ENCODE data around the gene CLEC4M.

Gene CLEC4M

DNA sequence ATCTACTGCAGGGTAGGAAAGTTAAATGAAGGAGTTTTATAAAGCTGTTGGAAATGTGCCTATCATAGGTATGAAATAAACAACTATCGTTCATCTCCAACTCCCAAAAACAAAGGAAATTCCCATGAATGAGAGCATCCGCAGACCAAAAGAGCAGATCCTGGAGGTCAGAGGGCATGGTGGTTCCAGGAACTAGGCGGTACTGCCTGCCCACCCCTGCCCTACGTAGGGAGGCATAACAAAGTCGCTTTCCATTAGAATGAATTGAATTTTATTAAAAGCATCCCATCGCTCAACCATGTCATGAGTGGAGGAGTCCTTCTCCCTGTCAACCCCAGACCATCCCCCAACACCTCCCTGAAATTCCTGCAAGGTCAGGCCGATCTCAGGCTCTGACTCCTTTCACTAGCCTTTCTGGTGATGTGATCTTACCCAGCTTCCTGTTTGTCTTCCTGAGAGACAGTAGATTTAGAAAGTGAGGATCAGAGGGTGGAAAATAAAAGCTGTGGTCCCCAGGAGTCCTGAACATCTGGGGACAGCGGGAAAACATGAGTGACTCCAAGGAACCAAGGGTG is at the start of gene CLEC4M:
Gene CLEC4M, plus strand, starts transcription at position 525 of the 575 bp plus-strand sequence. Its CDS starts 24 bp downstream, at position 549.
- no peak for DNase-seq

DNA sequence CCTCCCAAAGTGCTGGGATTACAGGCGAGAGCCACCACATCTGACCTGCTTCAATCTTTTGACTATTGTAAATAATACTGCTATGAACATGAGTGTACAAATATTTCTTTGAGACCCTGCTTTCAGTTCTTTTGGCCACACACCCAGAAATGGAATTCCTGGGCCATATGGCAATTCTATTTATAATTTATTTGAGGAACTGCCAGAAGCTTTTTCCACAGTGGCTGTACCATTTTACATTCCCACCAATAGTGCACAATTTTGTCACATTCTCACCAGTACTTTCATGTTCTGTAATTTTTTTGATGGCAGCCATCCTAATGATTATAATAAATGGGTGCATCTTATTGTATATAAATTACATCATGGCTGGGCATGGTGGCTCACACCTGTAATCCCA is 47.4 kb upstream of the CLEC4M start:
- DNase-seq = no peak

DNA sequence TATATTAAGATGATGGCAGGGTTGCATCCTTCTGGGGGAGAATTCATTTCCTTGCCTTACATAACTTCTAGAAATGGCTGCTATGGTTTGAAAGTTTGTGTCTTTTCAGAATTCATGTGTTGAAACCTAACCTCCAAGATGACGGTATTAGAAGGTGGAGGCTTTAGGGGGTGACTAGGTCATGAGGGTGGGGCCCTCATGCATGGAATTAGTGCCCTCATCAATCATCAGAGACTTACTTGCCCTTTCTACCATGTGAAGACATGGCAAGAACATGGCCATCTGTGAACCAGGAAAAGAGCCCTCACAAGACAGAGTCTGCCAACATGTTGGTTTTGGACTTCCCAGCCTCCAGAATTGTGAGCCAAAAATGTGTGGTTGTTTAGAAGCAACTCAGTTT is 46.3 kb upstream of the CLEC4M start:
- DNase-seq = no peak

DNA sequence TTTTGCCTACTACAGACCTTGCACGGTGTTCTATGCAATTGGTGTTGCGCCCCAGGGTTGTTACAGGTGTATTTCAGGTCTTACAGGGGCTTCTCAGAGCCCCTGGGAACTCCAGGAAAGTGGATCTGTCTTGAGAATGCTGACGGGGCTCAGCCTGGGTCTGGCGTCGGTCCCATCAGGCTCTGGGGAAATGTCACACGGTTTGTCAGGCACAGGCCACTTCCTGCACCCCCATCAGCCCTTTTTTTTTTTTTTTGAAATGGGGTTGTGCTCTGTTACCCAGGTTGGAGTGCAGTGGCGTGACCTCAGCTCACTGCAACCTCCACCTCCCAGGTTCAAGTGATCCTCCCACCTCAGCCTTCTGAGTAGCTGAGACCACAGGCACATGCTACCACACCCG is 44.4 kb upstream of the CLEC4M start:
- no peak for DNase-seq

DNA sequence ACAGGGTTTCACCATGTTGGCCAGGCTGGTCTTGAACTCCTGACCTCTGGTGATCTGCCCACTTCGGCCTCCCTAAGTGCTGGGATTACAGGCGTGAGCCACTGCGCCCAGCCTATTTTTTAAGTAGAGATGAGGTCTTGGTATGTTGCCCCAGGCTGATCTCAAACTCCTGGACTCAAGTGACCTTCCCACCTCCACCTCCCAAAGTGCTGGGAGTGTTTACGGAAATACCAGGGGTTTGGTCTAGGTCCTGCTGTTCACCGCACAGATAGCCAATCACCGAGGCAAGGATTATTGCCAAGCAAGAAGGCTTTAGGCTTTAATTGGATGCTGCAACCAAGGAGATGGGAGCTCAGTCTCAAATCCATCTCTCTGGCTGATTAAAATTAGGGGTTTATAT is 42.7 kb upstream of the CLEC4M start:
- DNase-seq = no peak

DNA sequence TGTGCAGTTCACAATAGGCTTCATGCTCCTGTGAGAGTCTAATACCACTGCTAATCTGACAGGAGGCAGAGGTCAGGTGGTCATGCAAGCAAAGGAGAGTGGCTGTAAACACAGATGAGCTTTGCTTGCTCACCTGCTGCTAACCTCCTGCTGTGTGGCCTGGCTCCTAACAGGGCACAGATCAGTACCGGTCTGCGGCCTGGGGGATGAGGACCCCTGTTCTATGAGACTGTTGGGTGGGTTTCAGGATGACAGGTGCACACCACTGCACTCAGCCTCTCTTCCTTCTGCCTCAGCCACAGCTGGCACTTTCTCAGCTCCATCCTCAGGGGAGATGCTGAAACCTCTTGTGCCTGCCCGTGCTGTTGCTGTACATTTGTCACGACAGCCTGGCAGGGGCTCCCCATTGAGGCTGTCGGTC is 40.8 kb upstream of the CLEC4M start:
- no peak for DNase-seq

DNA sequence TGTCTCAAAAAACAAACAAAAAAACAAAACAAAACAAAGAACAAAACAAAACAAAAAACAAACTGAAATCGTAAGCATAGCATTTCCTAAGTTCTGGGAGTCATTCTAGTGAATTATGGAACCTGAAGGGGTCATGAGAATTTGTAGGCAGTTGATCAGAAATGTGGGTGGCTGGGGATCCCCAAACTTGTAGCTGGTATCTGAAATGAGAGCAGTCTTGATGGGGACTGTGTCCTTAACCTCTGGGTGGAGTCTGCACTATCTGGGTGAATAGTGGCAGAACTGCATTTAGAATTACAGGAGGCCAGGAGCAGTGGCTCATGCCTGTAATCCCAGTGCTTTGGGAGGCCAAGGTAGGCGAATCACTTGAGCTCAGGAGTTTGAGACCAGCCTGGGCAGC is 37.3 kb upstream of the CLEC4M start:
- no peak for DNase-seq

DNA sequence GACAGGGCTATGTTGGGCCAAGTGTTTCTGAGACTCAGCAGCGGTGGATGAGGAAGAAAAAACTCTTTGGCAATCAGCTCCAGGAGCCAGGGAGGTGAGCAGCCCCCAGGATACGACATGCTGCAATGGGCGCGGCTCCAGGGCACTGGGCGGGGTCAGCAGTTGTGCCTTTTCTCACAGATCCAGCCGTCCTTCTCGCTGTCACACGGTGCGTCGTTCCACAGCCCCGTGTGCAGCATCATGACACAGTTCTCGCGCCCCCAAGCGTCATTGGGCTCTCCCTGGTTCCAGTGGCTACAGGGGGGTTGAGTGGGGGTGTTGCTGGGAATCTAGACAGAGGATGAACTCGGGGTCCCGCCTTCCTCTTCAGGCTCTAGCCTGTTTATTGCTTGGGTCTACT is 33.8 kb upstream of the CLEC4M start:
- DNase-seq = no peak

GRCh38 chr19:7729831-7730285 is 33.2 kb upstream of the CLEC4M start:
- DNase-seq = no peak

DNA sequence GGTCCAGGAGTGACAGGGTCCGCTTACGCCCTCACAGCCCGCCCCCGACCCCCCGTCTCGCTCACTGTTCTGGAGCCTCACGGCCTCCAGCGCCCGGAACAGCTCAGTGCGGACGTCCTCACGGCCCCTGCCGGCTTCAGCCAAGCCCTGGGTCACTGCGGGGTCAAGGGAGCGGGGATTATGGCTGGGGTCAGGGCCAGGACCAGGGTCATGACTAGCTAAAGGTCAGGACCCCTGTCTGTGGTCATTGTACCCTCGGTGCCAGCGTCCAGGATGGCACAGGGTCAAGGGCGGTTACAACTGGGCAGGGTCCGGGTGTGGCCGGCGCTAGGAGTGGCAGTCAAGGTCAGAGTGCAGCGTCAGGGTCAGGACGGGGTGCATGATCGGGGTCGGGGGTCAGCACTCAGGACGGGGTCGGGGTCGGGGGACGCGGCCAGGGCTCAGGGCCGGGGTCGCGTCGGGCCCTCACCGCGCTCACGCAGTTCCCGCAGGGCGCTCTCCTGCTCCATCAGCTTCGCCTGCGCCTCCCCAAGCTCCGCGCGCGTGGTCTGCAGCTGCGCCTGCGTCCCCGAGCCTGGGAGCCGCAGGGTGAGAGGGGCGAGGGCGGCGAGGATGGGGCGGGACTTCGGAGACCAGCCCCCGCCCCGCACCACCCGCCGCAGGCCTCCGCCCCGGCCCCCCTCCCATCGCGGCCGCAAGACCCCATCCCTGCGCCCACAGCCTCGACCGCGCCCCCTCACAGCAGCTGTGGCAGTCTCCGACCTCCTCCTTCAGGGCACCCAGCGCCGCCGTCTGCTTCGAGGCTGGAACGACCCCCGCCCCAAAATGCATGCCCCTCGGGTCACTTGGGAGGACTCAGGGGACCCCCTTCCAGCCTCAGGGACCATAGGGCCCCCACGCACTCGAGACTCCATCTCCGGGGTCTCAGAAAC is 32.5 kb upstream of the CLEC4M start:
- no peak for DNase-seq

DNA sequence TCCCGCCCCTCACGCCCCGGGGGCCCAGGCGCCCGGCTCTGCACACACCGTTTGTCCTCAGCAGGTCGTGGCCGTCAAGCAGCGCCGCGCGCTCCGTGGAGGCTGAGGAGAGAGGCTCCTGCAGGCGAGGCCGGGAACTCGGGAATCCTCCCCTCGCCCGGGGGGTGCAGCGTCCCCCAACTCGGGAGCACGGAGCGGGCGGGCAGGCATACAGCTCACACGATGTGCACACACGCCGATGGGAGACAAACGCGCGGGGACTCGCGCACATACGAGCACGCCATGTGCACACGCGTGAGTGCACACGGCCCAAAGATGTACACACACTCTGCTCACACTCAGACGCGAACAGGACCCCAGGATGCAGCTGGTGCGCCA is 31.8 kb upstream of the CLEC4M start:
- DNase-seq = no peak

- DNase-seq = no peak
These were observed 31.4 kb upstream of the CLEC4M start for GRCh38 chr19:7731615-7732014.

DNA sequence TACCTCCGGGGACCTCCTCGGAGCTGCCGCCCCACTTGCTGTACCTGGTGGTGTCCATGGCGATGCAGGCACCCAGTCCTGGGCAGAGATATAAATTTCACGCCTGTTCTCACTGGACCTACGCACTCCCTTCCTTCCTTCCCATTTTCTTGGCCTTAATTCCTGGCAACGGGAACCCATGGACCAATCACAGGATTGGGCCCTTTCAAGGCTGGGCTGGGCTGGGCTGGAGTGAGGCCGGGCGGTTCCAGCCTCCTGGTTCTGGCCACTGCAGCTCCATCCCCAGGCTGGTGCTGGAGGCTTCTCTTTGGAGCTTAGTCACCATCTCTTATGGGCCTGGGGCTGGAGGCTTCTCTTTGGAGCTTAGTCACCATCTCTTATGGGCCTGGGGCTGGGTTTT is 31.0 kb upstream of the CLEC4M start, which contains the start of gene CLEC4G:
Gene CLEC4G, minus strand, starts transcription at position 66 of the 400 bp plus-strand sequence. Its CDS starts 8 bp downstream, at position 58.
- no peak for DNase-seq

GRCh38 chr19:7733376-7733775 is 29.7 kb upstream of the CLEC4M start:
- DNase-seq = no peak

- no peak for DNase-seq
These were observed 28.5 kb upstream of the CLEC4M start for GRCh38 chr19:7734220-7735203.

DNA sequence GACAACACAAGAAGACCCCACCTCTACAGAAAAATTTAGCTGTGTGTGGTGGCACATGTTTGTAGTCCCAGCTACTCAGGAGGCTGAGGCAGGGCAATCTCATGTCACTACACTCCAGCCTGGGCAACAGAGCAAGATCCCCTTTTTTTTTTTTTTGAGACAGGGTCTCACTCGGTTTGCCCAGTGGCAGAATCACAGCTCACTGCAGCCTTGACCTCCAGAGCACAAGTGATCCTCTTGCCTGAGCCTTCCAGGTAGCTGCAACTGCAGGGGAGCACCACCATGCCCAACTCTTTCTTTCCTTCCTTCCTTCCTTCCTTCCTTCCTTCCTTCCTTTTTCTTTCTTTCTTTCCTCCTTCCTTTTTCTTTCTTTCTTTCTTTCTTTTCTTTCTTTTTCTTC is 26.9 kb upstream of the CLEC4M start:
- no peak for DNase-seq

- no peak for DNase-seq
These were observed 25.8 kb upstream of the CLEC4M start for GRCh38 chr19:7737215-7737614.

DNA sequence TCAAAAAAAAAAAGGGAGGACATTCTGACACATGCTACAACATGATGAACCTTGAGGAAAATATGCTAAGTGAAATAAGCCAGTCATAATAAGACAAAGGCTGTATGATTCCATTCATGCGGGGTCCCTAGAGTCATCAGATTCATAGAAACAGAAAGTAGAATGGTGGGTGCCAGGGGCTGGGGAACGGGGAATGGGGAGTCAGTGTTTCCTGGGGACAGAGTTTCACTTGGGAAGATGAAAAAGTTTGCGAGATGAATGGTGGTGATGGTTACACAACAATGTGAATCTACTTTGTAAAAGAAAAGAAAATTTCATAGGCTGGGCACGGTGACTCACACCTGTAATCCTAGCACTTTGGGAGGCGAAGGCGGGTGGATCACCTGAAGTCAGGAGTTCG is 25.0 kb upstream of the CLEC4M start:
- no peak for DNase-seq

DNA sequence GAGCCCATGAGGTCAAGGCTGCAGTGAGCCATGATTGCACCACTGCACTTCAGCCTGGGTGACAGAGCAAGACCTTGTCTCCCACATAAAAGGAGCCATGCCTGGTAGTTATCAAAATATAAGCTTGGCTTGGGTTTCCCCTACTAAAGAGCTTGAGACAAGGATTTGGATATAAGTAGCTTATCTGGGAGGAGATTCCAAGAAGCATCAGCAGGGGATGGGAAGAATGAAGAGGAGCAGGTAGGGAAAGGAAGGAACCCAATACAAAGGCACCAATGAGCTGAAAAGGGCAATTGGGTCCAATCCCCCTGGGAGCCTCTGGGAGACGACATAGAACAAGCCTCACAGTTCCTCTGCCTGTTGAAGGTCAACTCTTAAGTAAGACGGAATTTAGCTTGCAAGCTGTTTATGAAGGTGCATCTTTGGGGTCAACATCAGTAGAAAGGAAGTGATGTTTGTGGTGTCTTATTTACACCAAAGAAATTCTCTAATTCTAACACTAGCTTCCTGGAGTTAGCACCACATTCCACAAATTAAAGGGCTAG is 23.8 kb upstream of the CLEC4M start:
- no peak for DNase-seq

GRCh38 chr19:7739801-7740681 is 23.0 kb upstream of the CLEC4M start:
- no peak for DNase-seq

GRCh38 chr19:7740682-7741054 is 22.4 kb upstream of the CLEC4M start:
- DNase-seq = no peak

DNA sequence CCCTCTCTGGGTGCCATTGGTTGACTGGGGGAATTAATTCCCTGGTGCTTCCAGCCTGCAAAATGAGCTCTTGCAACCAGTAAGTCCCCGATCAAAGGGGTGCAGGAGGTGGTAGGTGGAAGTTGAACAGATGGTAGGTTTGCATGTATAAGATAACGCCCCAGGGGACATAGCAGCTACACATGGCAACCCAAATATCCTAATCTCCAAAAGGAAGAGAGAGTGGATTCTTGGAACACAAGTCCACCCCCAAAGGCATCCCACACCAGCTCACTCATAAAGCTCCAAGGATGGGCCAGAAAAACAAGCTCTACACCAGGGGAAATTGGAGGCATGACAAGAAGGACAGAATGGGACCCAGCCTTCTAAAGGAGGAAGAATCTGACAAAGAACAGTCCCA is 20.5 kb upstream of the CLEC4M start:
- no peak for DNase-seq
